HG03103 (cell line): ENCODE data around the gene RASAL1.

Source experiments
- ATAC-seq: cut with Tn5 transposase; IDR thresholded peaks from one replicate; pipeline ENCODE4 v1.9.1; 2021; ENCODE audit warnings: low read depth; ENCODE audit not compliant: unreplicated experiment

RASAL1 gene, protein sequence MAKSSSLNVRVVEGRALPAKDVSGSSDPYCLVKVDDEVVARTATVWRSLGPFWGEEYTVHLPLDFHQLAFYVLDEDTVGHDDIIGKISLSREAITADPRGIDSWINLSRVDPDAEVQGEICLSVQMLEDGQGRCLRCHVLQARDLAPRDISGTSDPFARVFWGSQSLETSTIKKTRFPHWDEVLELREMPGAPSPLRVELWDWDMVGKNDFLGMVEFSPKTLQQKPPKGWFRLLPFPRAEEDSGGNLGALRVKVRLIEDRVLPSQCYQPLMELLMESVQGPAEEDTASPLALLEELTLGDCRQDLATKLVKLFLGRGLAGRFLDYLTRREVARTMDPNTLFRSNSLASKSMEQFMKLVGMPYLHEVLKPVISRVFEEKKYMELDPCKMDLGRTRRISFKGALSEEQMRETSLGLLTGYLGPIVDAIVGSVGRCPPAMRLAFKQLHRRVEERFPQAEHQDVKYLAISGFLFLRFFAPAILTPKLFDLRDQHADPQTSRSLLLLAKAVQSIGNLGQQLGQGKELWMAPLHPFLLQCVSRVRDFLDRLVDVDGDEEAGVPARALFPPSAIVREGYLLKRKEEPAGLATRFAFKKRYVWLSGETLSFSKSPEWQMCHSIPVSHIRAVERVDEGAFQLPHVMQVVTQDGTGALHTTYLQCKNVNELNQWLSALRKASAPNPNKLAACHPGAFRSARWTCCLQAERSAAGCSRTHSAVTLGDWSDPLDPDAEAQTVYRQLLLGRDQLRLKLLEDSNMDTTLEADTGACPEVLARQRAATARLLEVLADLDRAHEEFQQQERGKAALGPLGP

GRCh38 chr12:113135178-113136127 is at the start of gene RASAL1:
TSS of gene RASAL1 (minus strand) at chr12:113135761. CDS start at chr12:113135462, 299 bp downstream.
- no peak for ATAC-seq

DNA sequence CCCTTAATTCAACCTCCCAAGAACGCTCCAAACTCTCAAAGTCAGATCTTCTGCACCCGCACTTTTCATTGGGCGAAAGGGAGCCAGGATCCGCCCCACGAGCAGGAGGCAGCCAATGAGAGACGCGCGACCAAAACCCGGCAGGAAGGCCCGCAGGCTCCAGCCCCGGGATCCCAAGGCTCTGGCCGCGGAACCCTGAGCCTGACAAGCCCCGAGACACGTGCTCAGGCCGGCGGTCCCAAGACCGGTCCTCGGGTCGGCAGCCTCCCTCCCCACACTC is 49.3 kb upstream of the RASAL1 start:
- ATAC-seq = peak; percentile 72

DNA sequence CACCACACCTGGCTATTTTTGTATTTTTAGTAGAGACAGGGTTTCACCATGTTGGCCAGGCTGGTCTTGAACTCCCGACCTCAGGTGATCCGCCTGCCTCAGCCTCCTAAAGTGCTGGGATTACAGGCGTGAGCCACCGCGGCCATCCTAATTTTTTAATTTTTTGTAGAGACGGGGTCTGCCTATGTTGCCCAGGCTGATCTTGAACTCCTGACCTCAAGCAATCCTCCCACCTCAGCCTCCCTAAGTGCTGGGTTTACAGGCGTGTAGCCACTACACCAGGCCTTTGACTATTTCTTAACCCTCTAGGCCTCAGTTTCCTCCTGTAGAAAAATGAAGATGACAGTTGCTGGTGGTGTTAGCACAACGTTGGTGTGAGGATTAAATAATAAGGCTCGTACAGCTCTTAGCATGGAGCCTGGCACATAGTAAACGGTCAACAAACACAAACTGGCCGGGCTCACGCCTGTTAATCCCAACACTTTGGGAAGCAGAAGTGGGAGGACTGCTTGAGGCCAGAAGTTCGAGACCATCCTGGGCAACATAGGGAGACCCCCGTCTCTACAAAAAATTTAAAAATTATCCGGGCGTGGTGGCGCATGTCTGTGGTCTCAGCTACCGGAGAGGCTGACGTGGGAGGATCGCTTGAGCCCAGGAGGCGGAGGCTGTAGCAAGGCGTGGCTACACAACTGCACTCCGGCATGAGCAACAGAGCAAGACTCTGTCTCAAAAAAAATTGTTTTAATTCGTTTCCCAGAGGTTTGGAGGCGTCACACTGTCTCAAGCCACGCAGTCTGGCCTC is 48.7 kb upstream of the RASAL1 start:
- peak; percentile 31 for ATAC-seq

GRCh38 chr12:113183030-113183589 is 47.5 kb upstream of the RASAL1 start:
- no peak for ATAC-seq

DNA sequence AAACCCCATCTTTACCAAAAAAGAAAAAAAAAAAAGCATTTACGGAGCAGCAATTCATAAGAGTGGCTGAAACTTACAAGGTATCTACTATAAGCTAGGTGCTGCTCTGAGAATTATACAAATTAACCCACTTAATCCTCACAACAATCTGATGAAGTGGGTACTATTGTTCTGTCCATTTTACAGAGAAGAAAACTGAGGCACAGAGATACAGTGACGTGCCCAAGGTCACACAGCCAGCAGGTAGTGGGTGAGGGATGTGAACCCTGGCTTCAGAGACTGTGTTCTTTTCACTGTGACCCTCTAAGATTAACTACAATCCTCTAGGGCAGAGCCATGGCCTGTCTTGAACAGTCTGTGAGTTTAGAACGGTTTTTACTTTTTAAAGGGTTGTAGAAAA is 46.4 kb upstream of the RASAL1 start:
- ATAC-seq = no peak

GRCh38 chr12:113180333-113180732 is 44.8 kb upstream of the RASAL1 start:
- ATAC-seq = no peak

DNA sequence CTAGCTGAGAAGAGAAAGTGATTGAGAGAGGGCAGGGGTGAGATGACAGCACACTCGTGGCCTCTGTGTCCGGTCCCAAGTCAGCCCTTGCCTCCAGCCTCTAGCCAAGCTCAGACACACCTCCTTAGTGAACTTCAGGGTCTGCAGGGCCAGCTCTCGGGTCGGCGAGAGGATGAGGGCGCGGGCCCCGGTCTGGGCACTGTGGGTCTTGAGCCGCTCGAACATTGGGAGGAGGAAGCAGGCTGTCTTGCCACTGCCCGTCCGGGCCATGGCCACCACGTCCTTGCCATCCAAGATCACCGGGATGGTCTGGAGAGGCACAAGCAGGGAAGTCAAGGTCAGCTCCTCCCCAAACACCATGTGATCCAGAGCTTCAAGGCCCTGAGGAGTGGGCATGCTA is 43.5 kb upstream of the RASAL1 start:
- ATAC-seq = no peak

DNA sequence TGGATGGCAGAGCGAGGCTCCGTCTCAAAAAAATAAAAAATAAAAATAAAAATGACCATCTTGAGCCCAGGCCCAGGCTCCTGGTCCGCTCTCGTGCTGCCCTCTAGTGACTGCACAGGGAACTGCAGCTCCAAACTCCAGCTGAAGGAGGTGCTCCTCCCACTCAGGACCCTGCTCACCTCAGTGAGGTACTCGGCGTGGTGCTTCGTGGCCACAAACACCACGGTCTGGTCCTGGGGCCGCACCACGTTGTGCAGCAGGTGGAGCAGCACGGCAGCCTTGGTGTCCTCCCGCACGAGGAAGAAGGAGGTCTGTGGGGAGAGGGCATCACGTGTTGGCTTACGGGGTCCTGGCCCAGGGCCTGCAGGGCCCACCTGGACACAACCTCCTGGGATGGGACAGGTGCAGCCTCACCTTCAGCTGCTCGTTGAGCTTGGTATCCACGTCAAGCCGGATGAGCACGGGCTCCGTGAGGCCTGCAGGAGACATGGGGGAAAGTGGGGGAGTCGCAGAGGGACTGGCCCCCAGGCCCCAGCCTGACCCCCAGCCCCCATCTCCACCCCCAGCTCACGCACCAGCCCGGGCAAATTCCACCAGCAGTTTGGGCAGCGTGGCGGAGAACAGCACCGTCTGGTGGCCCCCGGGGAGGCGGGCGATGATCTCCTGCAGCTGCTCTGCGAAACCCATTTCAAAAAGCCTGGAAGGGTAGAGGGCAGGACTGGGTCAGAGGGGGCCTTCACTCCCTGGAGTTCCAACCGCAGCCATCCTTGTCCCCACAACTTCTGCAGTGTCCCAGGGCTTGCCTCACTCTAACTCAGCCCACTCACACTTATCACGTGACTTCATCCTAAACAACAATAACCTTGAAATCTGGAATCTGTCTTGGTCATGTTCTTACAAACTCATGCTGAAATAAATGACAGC is 39.2 kb upstream of the RASAL1 start:
- ATAC-seq = no peak

GRCh38 chr12:113173081-113173698 is 37.6 kb upstream of the RASAL1 start:
- no peak for ATAC-seq

DNA sequence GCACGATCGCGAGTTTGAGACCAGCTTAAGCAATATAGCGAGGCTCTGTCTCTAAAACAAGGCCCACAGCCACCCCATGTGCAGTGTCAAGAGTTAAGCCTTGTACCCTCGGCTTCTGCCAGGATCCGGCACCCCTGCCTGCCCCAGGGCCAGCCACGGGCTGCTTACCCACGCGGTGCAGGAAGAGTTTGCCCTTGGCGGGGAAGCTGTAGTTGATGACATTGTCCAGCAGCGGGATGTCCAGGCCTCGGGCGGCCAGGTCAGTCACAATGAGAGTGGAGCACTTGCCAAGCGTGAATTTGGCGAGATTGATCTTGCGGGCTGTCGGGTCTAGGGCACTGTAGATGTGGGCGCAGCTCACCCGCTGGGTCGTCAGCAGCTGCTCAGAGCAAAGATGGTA is 36.6 kb upstream of the RASAL1 start:
- ATAC-seq = no peak

- no peak for ATAC-seq
These were observed 36.0 kb upstream of the RASAL1 start for GRCh38 chr12:113171543-113171942.

- ATAC-seq = no peak
These were observed 35.4 kb upstream of the RASAL1 start for GRCh38 chr12:113170926-113171325.

DNA sequence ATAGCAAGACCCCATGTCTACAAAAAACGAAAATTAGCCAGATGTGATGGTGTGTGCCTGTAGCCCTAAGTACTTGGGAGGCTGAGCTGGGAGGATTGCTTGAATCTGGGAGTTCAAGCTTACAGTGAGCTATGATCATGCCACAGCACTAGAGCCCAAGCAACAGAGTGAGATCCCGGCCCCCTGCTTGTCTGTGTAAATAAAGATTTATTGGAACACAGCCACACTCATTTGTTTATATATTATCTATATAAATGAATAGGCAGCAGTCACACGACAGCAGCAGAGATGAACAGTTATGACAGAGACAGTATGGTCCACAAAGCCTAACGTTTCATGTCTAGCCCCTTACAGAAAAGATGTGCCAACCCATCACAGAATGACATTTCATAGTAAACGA is 34.9 kb upstream of the RASAL1 start:
- ATAC-seq = no peak

DNA sequence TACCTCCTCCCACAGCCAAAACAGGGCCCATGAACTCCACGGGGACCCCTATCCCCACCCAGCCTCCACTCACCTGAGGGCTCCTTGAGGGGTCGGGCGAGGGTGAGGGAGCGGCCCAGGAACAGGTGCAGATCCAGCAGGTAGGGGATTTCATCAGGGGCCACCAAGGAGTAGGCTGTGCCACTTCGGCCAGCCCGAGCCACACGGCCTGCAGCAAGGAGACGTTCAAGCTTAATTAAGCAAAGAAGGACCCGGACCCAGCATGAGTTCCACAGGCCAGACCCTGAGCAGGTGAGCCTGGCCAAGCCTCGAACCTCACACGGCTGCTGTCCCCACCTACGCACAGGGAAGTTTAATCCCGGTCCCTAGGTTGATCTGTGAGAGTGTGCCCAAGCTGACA is 34.1 kb upstream of the RASAL1 start:
- ATAC-seq = no peak

DNA sequence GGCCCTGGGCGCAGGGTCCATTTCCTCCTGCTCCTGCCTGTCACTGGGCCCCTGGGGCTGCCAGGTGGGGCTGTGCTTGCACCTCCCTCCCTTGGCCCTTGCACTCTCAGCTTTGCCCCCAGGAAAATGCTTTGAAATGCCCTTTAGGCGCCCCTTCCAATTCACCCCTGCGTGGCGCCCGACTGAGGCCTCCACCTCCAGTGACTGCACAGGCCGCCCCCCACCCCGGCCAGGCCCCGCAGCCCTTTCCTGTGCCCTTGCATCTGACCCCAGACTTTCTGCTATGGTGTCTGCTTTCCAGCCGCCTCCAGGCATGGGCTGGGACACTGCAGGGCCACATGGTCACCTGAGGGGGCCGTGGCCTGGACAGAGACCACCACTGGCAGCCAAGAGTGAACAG is 32.3 kb upstream of the RASAL1 start:
- no peak for ATAC-seq

DNA sequence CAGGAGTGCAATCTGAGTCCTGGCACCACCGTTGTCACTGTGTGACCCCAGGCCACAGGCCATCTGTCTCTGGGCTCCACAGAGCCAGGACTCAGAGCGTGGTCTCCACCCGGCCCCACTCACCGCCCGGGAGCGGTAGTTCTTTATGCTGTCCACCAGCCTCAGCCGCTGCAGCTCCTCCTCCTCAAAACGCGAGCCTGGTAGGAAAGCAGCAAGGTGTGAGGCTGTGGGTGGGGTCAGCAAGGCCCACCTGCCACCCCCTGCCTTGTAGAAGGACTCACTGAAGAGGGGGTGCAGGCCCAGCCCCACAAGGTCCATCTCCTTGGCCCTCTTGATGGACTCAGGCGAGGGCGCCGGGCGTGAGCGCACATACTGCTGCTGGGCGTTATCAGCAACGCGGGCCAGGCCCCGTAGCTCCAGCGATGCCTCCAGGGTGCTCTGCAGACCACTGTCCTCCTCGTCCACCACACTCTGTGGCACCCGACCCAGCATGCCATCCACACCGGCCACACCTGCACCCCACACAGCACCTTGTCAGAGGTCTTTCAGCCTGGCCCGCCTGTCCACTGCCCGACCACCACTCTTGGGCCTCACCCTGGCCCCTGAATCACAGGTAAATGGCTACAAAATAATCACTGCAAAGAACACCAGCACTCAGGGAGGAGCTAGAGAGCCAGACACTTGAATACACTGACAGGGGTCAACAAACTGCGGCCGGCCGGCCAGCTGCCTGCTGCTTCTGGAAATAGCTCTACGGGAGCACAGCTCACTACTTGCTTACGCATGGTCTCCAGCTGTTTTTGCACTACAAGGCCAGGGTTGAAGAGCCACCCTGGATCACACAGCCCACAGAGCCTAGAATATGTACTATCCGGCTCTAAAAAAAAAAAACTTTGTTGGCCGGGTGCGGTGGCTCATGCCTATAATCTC is 30.2 kb upstream of the RASAL1 start:
- no peak for ATAC-seq

- ATAC-seq = no peak
These were observed 28.5 kb upstream of the RASAL1 start for GRCh38 chr12:113164014-113164413.
